ENCODE measurements around the gene BRD9.
"Not testable (repeated sequence)": the region's sequence is repeated elsewhere in the genome, so short reads cannot be mapped to it uniquely, and the experiment has no call there.

BRD9 gene

DNA sequence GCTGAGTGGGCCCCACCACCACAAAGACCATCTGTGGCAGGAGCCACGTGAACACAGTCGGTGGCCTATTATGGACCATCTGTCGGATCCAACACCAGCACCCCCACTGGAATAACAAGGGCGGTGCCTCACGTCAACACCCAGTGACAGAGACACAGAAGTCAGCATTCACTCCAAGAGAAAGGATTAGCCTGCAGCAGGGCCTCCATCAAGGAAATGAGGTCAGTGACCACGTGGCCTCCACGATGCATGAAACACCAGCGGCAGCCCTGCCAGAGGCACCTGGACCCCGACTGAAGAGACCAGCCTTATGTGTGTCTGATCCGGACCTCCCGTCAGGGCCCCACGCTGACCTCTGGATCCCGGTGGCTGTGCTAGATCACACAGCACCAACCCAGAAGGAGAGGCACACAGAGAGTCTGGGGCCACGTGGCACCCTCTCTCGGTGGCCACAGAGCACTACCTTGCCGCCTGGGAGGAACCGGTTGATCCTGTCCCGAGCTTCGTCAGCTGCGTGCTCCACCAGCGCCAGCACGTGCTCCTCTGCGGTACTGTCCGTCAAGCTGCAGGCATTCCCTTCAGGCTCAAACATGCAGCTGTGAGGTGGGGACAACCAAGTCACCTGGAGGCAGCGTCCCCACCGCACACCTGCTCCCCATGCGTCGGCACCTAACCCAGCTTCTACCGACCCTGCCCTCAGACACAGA lies 9.0 kb downstream of the BRD9 start:
- no peak for DNase-seq (ENCODE audit: low spot score)
- TF ChIP-seq, protein P1, sequence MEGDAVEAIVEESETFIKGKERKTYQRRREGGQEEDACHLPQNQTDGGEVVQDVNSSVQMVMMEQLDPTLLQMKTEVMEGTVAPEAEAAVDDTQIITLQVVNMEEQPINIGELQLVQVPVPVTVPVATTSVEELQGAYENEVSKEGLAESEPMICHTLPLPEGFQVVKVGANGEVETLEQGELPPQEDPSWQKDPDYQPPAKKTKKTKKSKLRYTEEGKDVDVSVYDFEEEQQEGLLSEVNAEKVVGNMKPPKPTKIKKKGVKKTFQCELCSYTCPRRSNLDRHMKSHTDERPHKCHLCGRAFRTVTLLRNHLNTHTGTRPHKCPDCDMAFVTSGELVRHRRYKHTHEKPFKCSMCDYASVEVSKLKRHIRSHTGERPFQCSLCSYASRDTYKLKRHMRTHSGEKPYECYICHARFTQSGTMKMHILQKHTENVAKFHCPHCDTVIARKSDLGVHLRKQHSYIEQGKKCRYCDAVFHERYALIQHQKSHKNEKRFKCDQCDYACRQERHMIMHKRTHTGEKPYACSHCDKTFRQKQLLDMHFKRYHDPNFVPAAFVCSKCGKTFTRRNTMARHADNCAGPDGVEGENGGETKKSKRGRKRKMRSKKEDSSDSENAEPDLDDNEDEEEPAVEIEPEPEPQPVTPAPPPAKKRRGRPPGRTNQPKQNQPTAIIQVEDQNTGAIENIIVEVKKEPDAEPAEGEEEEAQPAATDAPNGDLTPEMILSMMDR (IDR thresholded peaks at IDR 0.05; ENCODE audit: extremely low read depth, insufficient read depth, missing control alignments) = no peak
- in situ Hi-C loops (cut with MboI; ENCODE audit: low pct_unique_long_range_greater_than_20kb, low sequenced_read_pairs, unreplicated experiment) = no loop called here

DNA sequence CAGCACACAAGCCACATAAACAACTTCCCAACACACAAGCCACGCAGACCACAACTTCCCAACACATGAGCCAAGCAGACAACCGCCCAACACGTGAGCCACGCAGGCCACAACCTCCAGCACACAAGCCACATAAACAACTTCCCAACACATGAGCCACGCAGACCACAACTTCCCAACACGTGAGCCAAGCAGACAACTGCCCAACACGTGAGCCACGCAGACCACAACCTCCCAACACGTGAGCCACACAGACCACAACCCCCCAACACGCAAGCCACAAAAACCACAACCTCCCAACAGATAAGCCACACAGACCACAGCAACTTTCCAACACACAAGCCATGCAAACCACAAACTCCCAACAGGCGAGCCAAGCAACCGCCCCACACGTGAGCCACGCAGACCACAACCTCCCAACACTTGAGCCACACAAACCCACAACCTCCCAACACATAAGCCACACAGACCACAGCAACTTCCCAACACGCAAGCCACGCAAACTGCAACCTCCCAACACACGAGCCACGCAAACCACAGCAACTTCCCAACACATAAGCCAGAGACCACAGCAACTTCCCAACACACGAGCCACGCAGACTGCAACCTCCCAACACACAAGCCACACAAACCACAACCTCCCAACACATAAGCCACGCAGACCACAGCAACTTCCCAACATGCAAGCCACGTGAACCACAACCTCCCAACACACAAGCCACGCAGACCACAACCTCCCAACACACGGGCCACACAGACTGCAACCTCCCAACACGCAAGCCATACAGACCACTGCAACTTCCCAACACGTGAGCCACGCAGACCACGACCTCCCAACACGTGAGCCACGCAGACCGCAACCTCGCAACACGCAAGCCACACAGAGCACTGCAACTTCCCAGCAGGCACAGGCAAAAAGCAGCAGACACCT lies 10.1 kb downstream of the BRD9 start:
- in situ Hi-C loops (cut with MboI; ENCODE audit: low pct_unique_long_range_greater_than_20kb, low sequenced_read_pairs, unreplicated experiment) = no loop called here
- TF ChIP-seq, protein P1 (IDR thresholded peaks at IDR 0.05; ENCODE audit: extremely low read depth, insufficient read depth, missing control alignments) = no peak
- no peak for DNase-seq (ENCODE audit: low spot score)

DNA sequence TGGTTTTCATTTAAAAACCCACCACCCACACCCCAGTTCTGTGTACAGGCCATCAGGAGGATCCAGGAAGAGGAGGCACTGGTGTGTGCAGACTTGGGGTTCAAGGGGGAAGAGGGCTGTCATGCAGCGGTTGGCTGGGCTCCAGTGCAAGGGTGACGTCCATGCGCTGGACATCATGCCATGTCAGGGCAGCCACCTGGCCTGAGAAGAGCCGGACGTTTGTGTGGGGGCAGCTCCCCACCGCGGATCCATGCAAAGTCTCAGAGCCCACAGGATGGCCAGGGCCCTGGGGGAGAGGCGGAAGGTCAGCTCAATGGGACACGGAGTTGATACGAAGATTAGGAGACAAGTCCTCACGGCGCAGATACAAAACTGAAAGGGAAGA lies 11.1 kb downstream of the BRD9 start:
- DNase-seq (ENCODE audit: low spot score) = no peak
- TF ChIP-seq, protein P1 (IDR thresholded peaks at IDR 0.05; ENCODE audit: extremely low read depth, insufficient read depth, missing control alignments) = no peak
- in situ Hi-C loops (cut with MboI; ENCODE audit: low pct_unique_long_range_greater_than_20kb, low sequenced_read_pairs, unreplicated experiment) = no loop called here

DNA sequence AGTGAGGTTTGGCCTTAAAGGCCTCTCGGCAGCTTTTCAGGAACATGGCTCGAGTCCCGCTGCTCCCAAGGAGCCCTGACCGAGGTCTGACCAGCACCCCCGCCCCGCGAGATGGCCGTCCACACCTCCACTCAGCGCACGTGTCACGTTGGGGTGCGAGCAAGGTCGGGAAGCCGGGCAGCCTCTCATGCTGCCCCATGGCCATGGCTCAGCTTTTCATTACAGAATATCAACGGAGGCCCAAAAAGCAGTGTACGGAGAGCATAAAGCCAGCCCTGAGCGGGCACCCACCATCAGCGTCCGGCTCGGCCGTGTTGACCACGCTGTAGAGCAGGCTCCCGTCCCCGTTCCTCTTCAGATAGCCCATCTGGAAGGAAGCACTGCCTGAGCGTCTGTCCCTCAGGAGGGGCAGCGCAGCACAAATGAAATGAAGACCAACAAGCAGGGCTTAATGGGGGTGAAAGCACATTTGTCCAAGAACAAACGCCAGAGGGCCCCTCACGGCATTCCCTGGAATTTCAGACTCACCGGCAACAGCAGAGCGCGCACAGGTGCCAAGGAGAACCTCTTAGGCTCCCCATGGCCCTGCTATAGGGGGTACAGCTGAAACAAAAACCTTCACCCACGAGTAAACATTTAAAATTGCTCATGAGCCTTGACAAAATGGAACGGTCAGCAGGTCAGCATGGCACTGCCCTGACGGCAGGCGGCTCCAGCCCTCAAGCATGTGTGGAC lies 11.6 kb downstream of the BRD9 start:
- TF ChIP-seq, protein P1 (IDR thresholded peaks at IDR 0.05; ENCODE audit: extremely low read depth, insufficient read depth, missing control alignments) = no peak
- no peak for DNase-seq (ENCODE audit: low spot score)
- in situ Hi-C loops (cut with MboI; ENCODE audit: low pct_unique_long_range_greater_than_20kb, low sequenced_read_pairs, unreplicated experiment) = no loop called here

DNA sequence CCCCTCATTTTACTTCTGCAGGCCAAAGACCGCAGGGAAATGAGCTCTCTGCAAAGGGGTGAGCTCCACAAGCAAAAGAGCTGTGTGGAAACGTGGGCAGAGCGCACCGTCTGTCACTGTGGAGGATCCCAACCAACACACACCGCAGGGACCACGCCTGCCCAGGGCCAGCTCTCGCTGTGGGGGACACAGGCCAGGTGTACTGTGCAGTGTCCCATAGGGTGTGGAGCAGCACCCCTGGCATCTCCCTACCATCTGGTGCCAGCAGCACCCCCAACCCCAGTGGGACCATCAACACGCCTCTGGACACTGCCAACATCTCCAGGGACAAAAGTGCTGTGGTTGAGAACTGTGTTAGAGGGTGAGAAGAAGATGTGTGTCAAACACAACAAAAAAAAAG lies 13.9 kb downstream of the BRD9 start:
- in situ Hi-C loops (cut with MboI; ENCODE audit: low pct_unique_long_range_greater_than_20kb, low sequenced_read_pairs, unreplicated experiment); DNase-seq (ENCODE audit: low spot score): not testable (repeated sequence)

DNA sequence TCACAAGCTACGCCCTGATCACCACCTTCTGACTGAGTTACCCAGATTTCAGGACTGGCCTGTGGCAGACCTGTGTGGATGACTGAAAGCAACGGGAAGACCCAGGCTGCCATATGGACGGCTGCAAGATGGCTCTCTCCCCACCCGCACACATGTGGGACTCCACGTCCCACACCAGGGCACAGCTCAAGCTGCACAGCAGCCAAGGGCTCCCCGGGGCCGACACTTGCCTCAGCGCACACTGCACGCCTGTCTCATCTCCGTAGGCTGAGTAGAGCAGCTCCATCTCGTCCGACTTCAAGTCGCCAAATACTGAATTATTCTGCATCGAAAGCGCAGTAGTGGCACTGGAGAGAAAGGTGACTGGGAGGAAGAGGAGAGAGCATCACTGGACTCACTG lies 14.5 kb downstream of the BRD9 start:
- DNase-seq (ENCODE audit: low spot score) = no peak
- TF ChIP-seq, protein P1 (IDR thresholded peaks at IDR 0.05; ENCODE audit: extremely low read depth, insufficient read depth, missing control alignments) = no peak
- in situ Hi-C loops (cut with MboI; ENCODE audit: low pct_unique_long_range_greater_than_20kb, low sequenced_read_pairs, unreplicated experiment) = no loop called here

All from GM13977 (cell line).